H9 (cell line): Measurements from ENCODE around the gene BOD1. TPM values are rescaled to one million over a fixed set of nuclear protein-coding genes. Genes with fewer than 3 reads are reported as not detected.

Source experiments
- DNase-seq: peaks from one replicate; pipeline ENCODE4 v3.0.0-alpha.2; 2017
- H2AFZ ChIP-seq: one replicate; pipeline ENCODE4 v1.6.1; 2013; ENCODE audit warnings: mild to moderate bottlenecking, low read length, control low read depth, moderate library complexity
- H2AK5ac ChIP-seq: 2 replicates; pipeline ENCODE4 v1.6.1; 2013; ENCODE audit warnings: low read length, control low read depth, mixed read lengths; ENCODE audit not compliant: insufficient read length
- H2BK120ac ChIP-seq: one replicate; pipeline ENCODE4 v1.6.1; 2013; ENCODE audit warnings: low read depth, mild to moderate bottlenecking, low read length, control low read depth, inconsistent platforms; ENCODE audit not compliant: poor library complexity, severe bottlenecking
- H2BK12ac ChIP-seq: 2 replicates; pipeline ENCODE4 v1.6.1; 2013; ENCODE audit warnings: low read length, control low read depth, mixed read lengths, low read depth; ENCODE audit not compliant: insufficient read length
- H2BK15ac ChIP-seq: 2 replicates; pipeline ENCODE4 v1.6.1; 2013; ENCODE audit warnings: low read depth, low read length, control low read depth
- H2BK20ac ChIP-seq: one replicate; pipeline ENCODE4 v1.6.1; 2013; ENCODE audit warnings: low read depth, mild to moderate bottlenecking, low read length, control low read depth, inconsistent platforms; ENCODE audit not compliant: poor library complexity, severe bottlenecking
- H2BK5ac ChIP-seq: 2 replicates; pipeline ENCODE4 v1.6.1; 2013; ENCODE audit warnings: low read length, control low read depth, mixed read lengths; ENCODE audit not compliant: insufficient read length
- H3K14ac ChIP-seq: 2 replicates; pipeline ENCODE4 v1.6.1; 2013; ENCODE audit warnings: low read length, control low read depth; ENCODE audit not compliant: insufficient read depth
- H3K18ac ChIP-seq: 2 replicates; pipeline ENCODE4 v1.6.1; 2013; ENCODE audit warnings: low read depth, mild to moderate bottlenecking, mixed read lengths, low read length, control low read depth; ENCODE audit not compliant: insufficient read length
- H3K23ac ChIP-seq: 2 replicates; pipeline ENCODE4 v1.6.1; 2013; ENCODE audit warnings: low read length, control low read depth, mixed read lengths, low read depth; ENCODE audit not compliant: insufficient read length
- H3K23me2 ChIP-seq: 2 replicates; pipeline ENCODE4 v1.6.1; 2013; ENCODE audit warnings: low read depth, mild to moderate bottlenecking, mixed read lengths, low read length, control low read depth; ENCODE audit not compliant: insufficient read length, poor library complexity, severe bottlenecking
- H3K27ac ChIP-seq: 2 replicates; pipeline ENCODE4 v1.5.1; 2013; ENCODE audit warnings: low read length, control low read depth, mixed read lengths, low read depth; ENCODE audit not compliant: insufficient read length
- H3K27me3 ChIP-seq: 2 replicates; pipeline ENCODE4 v1.6.1; 2013; ENCODE audit warnings: low read length, control low read depth, inconsistent platforms; ENCODE audit not compliant: insufficient read depth
- H3K4ac ChIP-seq: 2 replicates; pipeline ENCODE4 v1.6.1; 2013; ENCODE audit warnings: low read depth, mild to moderate bottlenecking, control low read depth, inconsistent platforms, low read length, moderate library complexity
- H3K4me1 ChIP-seq: 2 replicates; pipeline ENCODE4 v1.6.1; 2013; ENCODE audit warnings: low read length, control low read depth, inconsistent platforms; ENCODE audit not compliant: insufficient read depth
- H3K4me2 ChIP-seq: 2 replicates; pipeline ENCODE4 v1.6.1; 2013; ENCODE audit warnings: low read length, control low read depth, mixed read lengths; ENCODE audit not compliant: insufficient read length, insufficient read depth
- H3K56ac ChIP-seq: 2 replicates; pipeline ENCODE4 v1.6.1; 2013; ENCODE audit warnings: low read depth, mild to moderate bottlenecking, mixed read lengths, low read length, control low read depth; ENCODE audit not compliant: insufficient read length
- H3K79me1 ChIP-seq: 2 replicates; pipeline ENCODE4 v1.6.1; 2013; ENCODE audit warnings: low read depth, mild to moderate bottlenecking, moderate library complexity, low read length, control low read depth, inconsistent platforms; ENCODE audit not compliant: insufficient read depth, poor library complexity, severe bottlenecking
- H3K79me2 ChIP-seq: 2 replicates; pipeline ENCODE4 v1.6.1; 2013; ENCODE audit warnings: low read length, control low read depth, inconsistent platforms; ENCODE audit not compliant: insufficient read depth
- H3K9ac ChIP-seq: 2 replicates; pipeline ENCODE4 v1.6.1; 2013; ENCODE audit warnings: low read length, control low read depth, mixed read lengths; ENCODE audit not compliant: insufficient read length; ENCODE audit errors: extremely low read depth
- H3K9me3 ChIP-seq: one replicate; pipeline ENCODE4 v1.6.1; 2013; ENCODE audit warnings: low read depth, low read length, inconsistent platforms; ENCODE audit not compliant: control insufficient read depth
- H3T11ph ChIP-seq: one replicate; pipeline ENCODE4 v1.6.1; 2013; ENCODE audit warnings: mild to moderate bottlenecking, low read length, control low read depth, inconsistent platforms
- H4K20me1 ChIP-seq: one replicate; pipeline ENCODE4 v1.6.1; 2013; ENCODE audit not compliant: control insufficient read depth, insufficient read length, insufficient read depth
- H4K5ac ChIP-seq: 2 replicates; pipeline ENCODE4 v1.6.1; 2013; ENCODE audit warnings: low read depth, mild to moderate bottlenecking, mixed read lengths, low read length, control low read depth; ENCODE audit not compliant: insufficient read length
- H4K8ac ChIP-seq: replicated peaks from 2 replicates; pipeline ENCODE4 v1.6.1; 2013; ENCODE audit warnings: low read length, control low read depth, mixed read lengths, low read depth; ENCODE audit not compliant: insufficient read length
- H4K91ac ChIP-seq: 2 replicates; pipeline ENCODE4 v1.6.1; 2013; ENCODE audit warnings: low read depth, mild to moderate bottlenecking, moderate library complexity, mixed read lengths, low read length, control low read depth; ENCODE audit not compliant: insufficient read length
- H3K27ac Mint-ChIP-seq, 3 experiments: 2 replicates in 2 of 3; 3 replicates in 1 of 3; pipeline ENCODE4 v1.8.0; 2020 to 2021; ENCODE audit warnings: mixed read lengths in 3 of 3, mild to moderate bottlenecking in 1 of 3, moderate library complexity in 1 of 3
- H3K27me3 Mint-ChIP-seq: 2 replicates; pipeline ENCODE4 v1.8.0; 2021; ENCODE audit warnings: low read depth, mild to moderate bottlenecking, moderate library complexity, mixed read lengths
- H3K36me3 Mint-ChIP-seq, 3 experiments: 2 replicates in 2 of 3; 3 replicates in 1 of 3; pipeline ENCODE4 v1.8.0; 2020 to 2021; ENCODE audit warnings: low read depth in 3 of 3, mixed read lengths in 3 of 3; ENCODE audit not compliant: insufficient read depth in 1 of 3
- H3K4me1 Mint-ChIP-seq, 2 experiments: 2 replicates each; pipeline ENCODE4 v1.8.0; 2020; ENCODE audit warnings: mixed read lengths in 2 of 2
- H3K4me3 Mint-ChIP-seq, 2 experiments: 2 replicates in 1 of 2; 3 replicates in 1 of 2; pipeline ENCODE4 v1.8.0; 2020 to 2021; ENCODE audit warnings: mild to moderate bottlenecking in 2 of 2, mixed read lengths in 2 of 2, moderate library complexity in 1 of 2
- H3K9me3 Mint-ChIP-seq, 2 experiments: 2 replicates in 1 of 2; 3 replicates in 1 of 2; pipeline ENCODE4 v1.8.0; 2020; ENCODE audit warnings: mild to moderate bottlenecking in 2 of 2, mixed read lengths in 2 of 2, moderate library complexity in 1 of 2
- WGBS: extraction: QIAGEN DNeasy Blood & Tissue Kit; methylation state at CpG from one replicate; pipeline ENCODE4 v1.1.7; 2013; ENCODE audit warnings: missing lambda C conversion rate, low lambda C conversion rate, mixed read lengths; ENCODE audit not compliant: insufficient read length; ENCODE audit errors: extremely low coverage; 5-methylcytosine and 5-hydroxymethylcytosine counted together
- total RNA-seq: library from RNA; stranded (reverse); gene quantifications from 2 replicates; pipeline ENCODE4 v1.2.1, GENCODE V29; 2021
- TF ChIP-seq, protein P1 (sequence below): fragments of 200-600 bp; sonication (generic); conservative IDR thresholded peaks from 3 replicates; pipeline ENCODE4 v1.8.0; 2021; ENCODE audit warnings: antibody characterized with exemption, mild to moderate bottlenecking

Gene BOD1
- total RNA-seq, 1 experiment from 2014 or later = 121 TPM

DNA sequence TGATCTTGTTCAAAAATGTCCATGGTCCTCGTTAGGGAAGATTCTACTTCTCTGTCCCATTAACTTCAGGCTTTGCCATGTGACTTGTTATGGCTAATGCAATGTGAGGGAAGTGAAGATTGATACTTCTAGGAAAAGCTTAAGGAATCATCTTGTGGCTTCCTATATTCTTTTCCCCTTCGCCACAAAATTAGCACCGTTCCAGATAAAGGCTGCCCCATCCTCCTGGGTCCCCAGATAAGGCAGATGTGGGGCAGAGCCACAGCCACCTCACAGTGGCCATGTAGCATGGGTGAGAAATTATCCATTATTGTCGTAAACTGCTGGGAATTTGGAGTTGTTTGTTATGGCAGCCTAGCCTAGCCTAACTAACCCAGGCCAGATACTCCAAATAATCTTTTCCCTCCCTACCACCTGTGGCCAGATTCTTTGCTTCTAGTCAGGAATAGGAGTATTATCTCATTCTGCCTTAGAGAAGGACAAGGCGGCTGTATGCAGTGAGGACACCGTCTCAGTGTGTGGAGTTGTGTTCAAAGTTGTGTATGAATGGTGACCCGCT lies 31.9 kb upstream of the BOD1 start:
- Histone ChIP-seq H3K27ac (no peak overlapping the region), H3K56ac (no peak overlapping the region), H2BK120ac (no peak overlapping the region), H3K4ac (no peak overlapping the region), H4K8ac (no peak overlapping the region), H3K18ac (no peak overlapping the region), H3K9ac (no peak overlapping the region), H2BK20ac (no peak overlapping the region), H2BK15ac (no peak overlapping the region), H3K9me3 (no peaks in the 10 kb centered on the region), H3K27me3 (no peaks in the 10 kb centered on the region), H3K23ac (no peak overlapping the region), H2BK12ac (no peak overlapping the region), H3K4me1 (peaks cover 2% of the 10 kb centered on the region; the same call in 1 of the 2 replicates), H3K4me2 (no peak overlapping the region), H3K79me1 (no peaks in the 10 kb centered on the region), H3T11ph (no peak overlapping the region), H4K91ac (no peak overlapping the region), H3K23me2 (no peaks in the 10 kb centered on the region), H2AFZ (no peak overlapping the region), H4K20me1 (no peaks in the 10 kb centered on the region), H2BK5ac (no peak overlapping the region), H3K14ac (no peak overlapping the region), H3K79me2 (no peaks in the 10 kb centered on the region), H4K5ac (no peak overlapping the region), H2AK5ac (no peak overlapping the region)
- DNase-seq = peak; percentile 15
- H3K4me1 Mint-ChIP-seq = peaks cover 27 to 28% of the 10 kb centered on the region in 2 experiments
- H3K27me3 Mint-ChIP-seq = peaks cover 5% of the 10 kb centered on the region
- TF ChIP-seq, protein P1, sequence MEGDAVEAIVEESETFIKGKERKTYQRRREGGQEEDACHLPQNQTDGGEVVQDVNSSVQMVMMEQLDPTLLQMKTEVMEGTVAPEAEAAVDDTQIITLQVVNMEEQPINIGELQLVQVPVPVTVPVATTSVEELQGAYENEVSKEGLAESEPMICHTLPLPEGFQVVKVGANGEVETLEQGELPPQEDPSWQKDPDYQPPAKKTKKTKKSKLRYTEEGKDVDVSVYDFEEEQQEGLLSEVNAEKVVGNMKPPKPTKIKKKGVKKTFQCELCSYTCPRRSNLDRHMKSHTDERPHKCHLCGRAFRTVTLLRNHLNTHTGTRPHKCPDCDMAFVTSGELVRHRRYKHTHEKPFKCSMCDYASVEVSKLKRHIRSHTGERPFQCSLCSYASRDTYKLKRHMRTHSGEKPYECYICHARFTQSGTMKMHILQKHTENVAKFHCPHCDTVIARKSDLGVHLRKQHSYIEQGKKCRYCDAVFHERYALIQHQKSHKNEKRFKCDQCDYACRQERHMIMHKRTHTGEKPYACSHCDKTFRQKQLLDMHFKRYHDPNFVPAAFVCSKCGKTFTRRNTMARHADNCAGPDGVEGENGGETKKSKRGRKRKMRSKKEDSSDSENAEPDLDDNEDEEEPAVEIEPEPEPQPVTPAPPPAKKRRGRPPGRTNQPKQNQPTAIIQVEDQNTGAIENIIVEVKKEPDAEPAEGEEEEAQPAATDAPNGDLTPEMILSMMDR = no peak
- no peak overlapping the region for H3K27ac Mint-ChIP-seq
- H3K4me3 Mint-ChIP-seq = no peak overlapping the region
- WGBS = no CpG with 5 or more reads among the region's 7 CpGs
- peaks cover 17 to 18% of the 10 kb centered on the region in 2 experiments for H3K9me3 Mint-ChIP-seq
- peaks cover 8 to 18% (median 13%) of the 10 kb centered on the region in 3 experiments for H3K36me3 Mint-ChIP-seq
